DOHH2 (cell line): Measurements from ENCODE around the gene KIF22.

Experiments
- H3F3A ChIP-seq: fragments of 200-600 bp; sonication (generic), shearing (Covaris generic); 2 replicates; pipeline ENCODE4 v1.6.0; 2016; ENCODE audit warnings: antibody characterized with exemption, mild to moderate bottlenecking; ENCODE audit not compliant: control insufficient read depth, insufficient read depth
- H3K27ac ChIP-seq: fragments of 200-600 bp; sonication (generic); 2 replicates; pipeline ENCODE4 v1.5.1; 2014; ENCODE audit warnings: low read depth, mild to moderate bottlenecking, low read length, moderate library complexity
- H3K27me3 ChIP-seq: fragments of 200-600 bp; sonication (generic); 2 replicates; pipeline ENCODE4 v1.6.1; 2014; ENCODE audit warnings: mild to moderate bottlenecking, low read length, mixed read lengths; ENCODE audit not compliant: control insufficient read depth
- H3K36me3 ChIP-seq: fragments of 200-600 bp; sonication (generic); 2 replicates; pipeline ENCODE4 v1.6.1; 2014; ENCODE audit warnings: mild to moderate bottlenecking, low read length, moderate library complexity, mixed read lengths; ENCODE audit not compliant: control insufficient read depth
- H3K4me1 ChIP-seq: fragments of 200-600 bp; sonication (generic); 2 replicates; pipeline ENCODE4 v1.6.1; 2014; ENCODE audit warnings: mild to moderate bottlenecking, low read length, mixed read lengths; ENCODE audit not compliant: control insufficient read depth
- H3K4me2 ChIP-seq: fragments of 200-600 bp; sonication (generic); 2 replicates; pipeline ENCODE4 v1.6.0; 2014; ENCODE audit warnings: mild to moderate bottlenecking, low read length, moderate library complexity
- H3K4me3 ChIP-seq: fragments of 200-600 bp; sonication (generic); 2 replicates; pipeline ENCODE4 v1.5.1; 2014; ENCODE audit warnings: mild to moderate bottlenecking, low read length, mixed read lengths
- H3K79me2 ChIP-seq: fragments of 200-600 bp; sonication (generic); 2 replicates; pipeline ENCODE4 v1.6.1; 2014; ENCODE audit warnings: mild to moderate bottlenecking, low read length, mixed read lengths; ENCODE audit not compliant: control insufficient read depth
- H3K9me2 ChIP-seq: fragments of 200-600 bp; sonication (generic); replicated peaks from 2 replicates; pipeline ENCODE4 v1.6.1; 2014; ENCODE audit warnings: mild to moderate bottlenecking, low read length, mixed read lengths; ENCODE audit not compliant: control insufficient read depth
- H3K9me3 ChIP-seq: fragments of 200-600 bp; sonication (generic); 2 replicates; pipeline ENCODE4 v1.6.1; 2014; ENCODE audit warnings: antibody characterized with exemption, low read length, mixed read lengths; ENCODE audit not compliant: control insufficient read depth, insufficient read depth
- H4K20me1 ChIP-seq: fragments of 200-600 bp; sonication (generic); 2 replicates; pipeline ENCODE4 v1.6.0; 2014; ENCODE audit warnings: low read depth, mild to moderate bottlenecking, antibody characterized with exemption, low read length, moderate library complexity; ENCODE audit not compliant: control insufficient read depth, insufficient read depth
- CTCF ChIP-seq: fragments of 200-600 bp; sonication (generic); IDR thresholded peaks from one replicate; pipeline ENCODE4 v1.5.1; 2014; ENCODE audit warnings: antibody characterized with exemption, mild to moderate bottlenecking, low read depth, low read length; ENCODE audit not compliant: poor library complexity, severe bottlenecking
- EZH2phosphoT487 ChIP-seq: fragments of 200-600 bp; sonication (generic); IDR thresholded peaks from 2 replicates; pipeline ENCODE4 v1.6.1; 2017; ENCODE audit warnings: borderline replicate concordance, mild to moderate bottlenecking, antibody characterized with exemption, low read length, moderate library complexity, mixed read lengths

KIF22 gene

GRCh38 chr16:29809031-29809747 is 18.6 kb downstream of the KIF22 start:
- H3K4me3 ChIP-seq: peak overlapping the region; percentile 97
- H3K4me2 ChIP-seq: peak overlapping the region; percentile 97
- H3K9me3 ChIP-seq: no peaks in the 10 kb centered on the region
- peaks cover 30% of the 10 kb centered on the region for H3K79me2 ChIP-seq
- peaks cover 49% of the 10 kb centered on the region for H3K36me3 ChIP-seq
- H3K9me2 ChIP-seq: no peaks in the 10 kb centered on the region
- TF ChIP-seq CTCF (no peak), EZH2phosphoT487 (no peak)
- H3K27me3 ChIP-seq: no peaks in the 10 kb centered on the region
- H3K4me1 ChIP-seq: peaks cover 70% of the 10 kb centered on the region
- H3F3A ChIP-seq: peaks cover 19% of the 10 kb centered on the region
- H4K20me1 ChIP-seq: peaks cover 24% of the 10 kb centered on the region
- H3K27ac ChIP-seq: no peak overlapping the region

GRCh38 chr16:29809850-29810698 is 19.5 kb downstream of the KIF22 start:
- no peaks in the 10 kb centered on the region for H3K9me2 ChIP-seq
- H3K4me2 ChIP-seq: peak overlapping the region; percentile 97
- H3K79me2 ChIP-seq: peaks cover 28% of the 10 kb centered on the region
- no peaks in the 10 kb centered on the region for H3K27me3 ChIP-seq
- peaks cover 70% of the 10 kb centered on the region for H3K4me1 ChIP-seq
- H3F3A ChIP-seq: peaks cover 13% of the 10 kb centered on the region
- H3K27ac ChIP-seq: no peak overlapping the region
- TF ChIP-seq CTCF (no peak), EZH2phosphoT487 (no peak)
- no peaks in the 10 kb centered on the region for H3K9me3 ChIP-seq
- peak overlapping the region; percentile 97 for H3K4me3 ChIP-seq
- H4K20me1 ChIP-seq: peaks cover 24% of the 10 kb centered on the region
- H3K36me3 ChIP-seq: peaks cover 40% of the 10 kb centered on the region

DNA sequence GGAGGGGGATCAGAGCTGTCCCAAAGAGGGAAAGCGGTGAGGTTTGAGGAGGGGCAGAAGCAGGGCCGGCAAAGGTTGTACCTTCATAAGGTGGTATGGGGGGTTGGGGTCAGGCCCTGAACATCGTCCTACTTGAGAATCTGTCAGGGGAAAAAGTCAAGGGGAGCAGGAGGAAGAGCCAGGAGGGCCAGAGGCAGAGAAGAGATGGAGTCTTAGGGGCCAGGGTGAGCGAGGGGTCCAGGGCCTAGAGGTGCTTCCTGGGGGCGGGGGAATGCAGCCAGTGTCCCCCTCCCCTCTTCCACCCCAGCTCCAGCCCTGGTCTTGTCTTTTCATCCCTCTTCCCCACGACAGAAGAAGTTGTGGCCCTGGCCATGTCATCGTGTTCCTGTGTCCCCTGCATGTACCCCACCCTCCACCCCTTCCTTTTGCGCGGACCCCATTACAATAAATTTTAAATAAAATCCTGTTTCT is 20.2 kb downstream of the KIF22 start:
- H3K9me2 ChIP-seq: no peaks in the 10 kb centered on the region
- peak overlapping the region; percentile 97 for H3K4me3 ChIP-seq
- peaks cover 24% of the 10 kb centered on the region for H4K20me1 ChIP-seq
- peaks cover 13% of the 10 kb centered on the region for H3F3A ChIP-seq
- no peaks in the 10 kb centered on the region for H3K9me3 ChIP-seq
- H3K79me2 ChIP-seq: peaks cover 28% of the 10 kb centered on the region
- H3K27me3 ChIP-seq: no peaks in the 10 kb centered on the region
- peak overlapping the region; percentile 7; the same call in 1 of the 2 replicates for H3K27ac ChIP-seq
- H3K4me1 ChIP-seq: peaks cover 72% of the 10 kb centered on the region
- peaks cover 38% of the 10 kb centered on the region for H3K36me3 ChIP-seq
- H3K4me2 ChIP-seq: peak overlapping the region; percentile 97
- TF ChIP-seq CTCF (no peak), EZH2phosphoT487 (no peak)
